ENCODE data around the gene CROCC2.

Gene CROCC2

DNA sequence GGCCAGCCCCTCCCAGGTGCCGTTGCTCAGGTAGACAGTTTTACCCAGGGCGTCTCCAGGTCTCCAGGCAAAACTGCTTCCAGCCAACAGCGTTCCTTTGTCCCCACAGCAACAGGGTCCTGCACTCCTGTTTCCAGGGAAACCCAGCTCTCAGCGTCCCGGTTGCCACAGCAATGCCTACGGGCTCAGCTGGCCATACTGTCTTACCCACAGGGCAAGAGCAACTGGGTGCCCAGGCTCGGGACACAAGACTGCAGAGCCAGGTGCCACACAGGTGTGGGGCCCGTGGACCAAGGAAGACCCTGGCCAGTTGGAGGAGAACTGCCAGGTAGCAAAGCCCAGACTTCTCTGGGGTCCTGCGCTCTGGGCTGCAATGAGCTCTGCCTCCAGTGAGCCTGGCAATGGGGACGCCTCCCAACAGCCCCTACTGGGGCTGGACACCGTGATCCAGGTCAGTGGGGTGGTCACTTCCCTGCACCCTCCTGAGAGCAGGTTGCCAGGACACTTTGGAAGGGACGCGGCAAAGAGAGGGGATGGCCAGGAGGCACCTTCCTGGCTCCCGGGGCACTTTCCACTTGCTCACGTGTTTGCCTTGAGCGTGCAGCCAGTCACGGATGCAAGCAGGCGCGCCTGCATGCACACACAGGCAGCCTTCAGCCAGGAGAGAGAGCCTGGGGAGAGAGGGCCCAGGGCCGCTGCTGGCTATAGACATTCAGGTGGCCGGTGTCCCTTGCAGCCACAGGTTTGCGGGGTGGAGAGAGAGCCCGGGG is at the start of gene CROCC2:
TSS of gene CROCC2 (plus strand) at position 196 of the 770 bp plus-strand sequence. CDS start at position 374, 178 bp downstream.
- no peak for FAIRE-seq

DNA sequence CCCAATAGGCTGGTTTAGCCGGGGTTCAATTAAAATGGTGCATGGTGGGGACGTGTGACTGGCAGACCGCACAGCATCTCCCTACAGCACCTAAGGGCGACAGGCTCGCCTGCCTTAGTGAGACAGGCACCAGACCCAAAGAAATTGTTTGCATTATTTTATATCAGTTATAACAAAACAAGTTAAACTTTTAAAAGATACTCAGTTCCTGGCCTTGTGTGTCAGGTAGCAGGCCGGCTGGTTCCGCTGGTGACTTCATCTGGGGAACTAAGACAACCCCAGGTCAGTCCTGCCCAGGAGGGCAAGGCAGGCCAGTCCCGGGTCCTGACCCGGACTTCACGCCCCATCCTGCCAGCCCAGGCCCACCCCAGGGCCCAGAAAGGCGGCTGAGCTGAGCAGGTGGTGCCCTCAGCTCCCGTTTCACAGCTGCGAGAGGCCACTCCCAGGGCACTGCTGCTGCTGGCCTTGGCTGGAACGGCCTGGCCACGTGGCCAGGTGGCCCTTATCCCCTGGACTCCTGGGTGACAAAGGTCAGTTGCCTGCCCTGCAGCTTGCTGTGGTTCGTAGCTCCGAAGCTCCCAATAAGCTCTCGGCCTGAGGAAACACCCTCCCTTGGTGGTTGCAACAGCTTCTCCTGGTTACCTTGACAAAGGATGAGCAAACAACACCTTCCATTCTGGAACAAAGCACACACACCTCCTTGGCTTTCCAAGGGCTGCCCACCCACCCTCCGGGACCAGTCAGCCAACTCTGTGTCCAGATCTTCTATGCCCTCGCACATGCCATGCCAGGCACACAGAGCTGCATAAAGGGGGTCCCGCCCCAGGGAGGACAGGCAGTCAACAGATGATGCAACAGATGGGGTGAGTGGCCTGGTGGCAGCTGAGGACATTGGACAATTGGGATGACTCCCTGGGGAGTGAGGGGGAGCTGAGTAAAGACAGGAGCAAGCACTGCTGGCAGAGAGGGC is 48.8 kb upstream of the CROCC2 start:
- FAIRE-seq: no peak

GRCh38 chr2:240858321-240858720 is 47.8 kb upstream of the CROCC2 start:
- FAIRE-seq: no peak

DNA sequence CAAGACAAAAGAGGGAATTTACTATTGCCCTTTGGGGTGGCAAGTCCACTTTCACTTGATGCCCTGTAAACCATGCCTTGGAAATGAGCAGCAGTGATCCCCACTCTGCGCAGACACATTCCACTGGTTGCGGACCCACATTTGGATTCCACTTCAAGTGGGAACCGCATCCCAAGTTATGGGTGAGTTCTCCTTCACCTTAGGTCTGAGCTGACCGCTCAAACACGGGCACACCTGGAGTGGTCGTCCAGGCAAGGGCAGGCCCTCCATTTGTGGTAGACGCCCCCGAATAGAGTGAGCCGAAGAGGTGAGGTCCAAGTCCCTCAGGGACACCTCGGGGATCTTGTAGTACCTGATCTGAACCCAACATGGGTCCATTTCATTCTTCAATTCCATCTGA is 47.3 kb upstream of the CROCC2 start:
- FAIRE-seq: no peak

- no peak for FAIRE-seq
These were observed 44.6 kb upstream of the CROCC2 start for GRCh38 chr2:240861547-240861946.

GRCh38 chr2:240864475-240864874 is 41.7 kb upstream of the CROCC2 start:
- no peak for FAIRE-seq

- FAIRE-seq: no peak
These were observed 40.7 kb upstream of the CROCC2 start for GRCh38 chr2:240865391-240865790.

GRCh38 chr2:240868286-240869108 is 37.6 kb upstream of the CROCC2 start, which contains the start of gene AGXT:
TSS of gene AGXT (plus strand) at chr2:240868824. CDS start at chr2:240868866, 42 bp downstream.
- FAIRE-seq: no peak

DNA sequence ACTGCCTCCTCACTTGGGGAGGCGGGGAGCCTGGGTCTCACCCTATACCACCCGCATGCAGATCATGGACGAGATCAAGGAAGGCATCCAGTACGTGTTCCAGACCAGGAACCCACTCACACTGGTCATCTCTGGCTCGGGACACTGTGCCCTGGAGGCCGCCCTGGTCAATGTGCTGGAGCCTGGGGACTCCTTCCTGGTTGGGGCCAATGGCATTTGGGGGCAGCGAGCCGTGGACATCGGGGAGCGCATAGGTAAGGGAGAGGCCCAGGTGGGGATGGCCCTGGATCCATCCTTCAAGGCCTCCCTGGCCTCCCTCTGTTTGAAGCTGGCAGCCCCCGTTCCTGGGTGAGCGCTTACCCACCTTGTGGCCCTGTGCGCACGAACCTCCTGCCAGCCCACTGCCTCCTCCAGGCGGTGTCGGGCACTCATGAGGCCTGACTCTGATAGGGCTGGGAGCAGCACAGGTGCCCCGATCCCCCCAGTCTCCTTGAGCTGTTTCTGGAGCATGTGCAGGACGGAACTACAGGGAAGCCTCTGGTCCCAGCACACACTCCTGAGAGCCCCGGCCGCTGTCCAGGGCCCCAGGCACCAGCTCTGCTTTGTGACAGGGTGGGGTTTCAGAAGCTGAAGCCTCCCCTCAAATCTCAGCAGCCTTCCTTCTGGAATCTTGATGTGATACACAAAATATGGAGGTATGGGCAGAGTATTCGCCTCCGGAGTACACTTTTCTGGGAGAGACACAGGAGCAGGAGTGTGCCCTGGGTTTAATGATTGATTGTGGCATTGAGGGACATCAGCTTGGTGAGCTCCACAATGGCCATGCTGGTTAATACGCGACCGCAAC is 36.8 kb upstream of the CROCC2 start:
- FAIRE-seq: no peak

- FAIRE-seq: no peak
These were observed 35.9 kb upstream of the CROCC2 start for GRCh38 chr2:240869956-240870875.

- no peak for FAIRE-seq
These were observed 34.8 kb upstream of the CROCC2 start for GRCh38 chr2:240871071-240871958.

GRCh38 chr2:240872317-240873097 is 33.6 kb upstream of the CROCC2 start:
- FAIRE-seq: no peak

- FAIRE-seq: no peak
These were observed 32.9 kb upstream of the CROCC2 start for GRCh38 chr2:240873098-240873788.

- FAIRE-seq: no peak
These were observed 32.1 kb upstream of the CROCC2 start for GRCh38 chr2:240873805-240874714.

DNA sequence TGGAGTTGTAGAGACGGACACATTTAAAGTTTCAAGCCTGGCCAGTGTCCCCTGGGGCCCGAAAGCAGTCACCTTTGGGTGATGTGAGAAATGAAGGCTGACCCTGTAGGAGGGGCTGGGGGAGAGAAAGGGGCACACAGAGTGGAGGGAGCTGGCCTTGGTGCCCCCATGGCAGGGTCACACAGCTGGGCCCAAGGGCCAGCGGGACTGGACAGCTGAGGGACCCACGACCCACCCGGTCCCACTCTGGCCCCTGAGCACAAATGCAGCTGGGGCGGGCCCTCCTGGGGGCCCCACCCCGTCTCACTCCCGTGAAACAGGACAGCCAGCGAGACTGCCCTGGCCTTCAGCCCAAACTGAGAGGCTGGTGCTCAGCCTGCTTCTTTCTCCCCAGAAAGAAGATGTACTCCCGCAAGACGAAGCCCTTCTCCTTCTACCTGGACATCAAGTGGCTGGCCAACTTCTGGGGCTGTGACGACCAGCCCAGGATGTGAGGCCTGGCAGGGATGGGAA is 31.4 kb upstream of the CROCC2 start:
- FAIRE-seq: no peak

- FAIRE-seq: no peak
These were observed 30.7 kb upstream of the CROCC2 start for GRCh38 chr2:240875228-240876034.

Measured in A204.1 (cell line).